ENCODE data around the gene SDHB. TPM values are rescaled to one million over a fixed set of nuclear protein-coding genes. Genes with fewer than 3 reads are reported as not detected.

The SDHB gene
- total RNA-seq, 1 donor from 2014 or later = 72.7 TPM

GRCh38 chr1:16986113-16986512 lies 67.7 kb downstream of the SDHB start:
- TF ChIP-seq, protein P1, sequence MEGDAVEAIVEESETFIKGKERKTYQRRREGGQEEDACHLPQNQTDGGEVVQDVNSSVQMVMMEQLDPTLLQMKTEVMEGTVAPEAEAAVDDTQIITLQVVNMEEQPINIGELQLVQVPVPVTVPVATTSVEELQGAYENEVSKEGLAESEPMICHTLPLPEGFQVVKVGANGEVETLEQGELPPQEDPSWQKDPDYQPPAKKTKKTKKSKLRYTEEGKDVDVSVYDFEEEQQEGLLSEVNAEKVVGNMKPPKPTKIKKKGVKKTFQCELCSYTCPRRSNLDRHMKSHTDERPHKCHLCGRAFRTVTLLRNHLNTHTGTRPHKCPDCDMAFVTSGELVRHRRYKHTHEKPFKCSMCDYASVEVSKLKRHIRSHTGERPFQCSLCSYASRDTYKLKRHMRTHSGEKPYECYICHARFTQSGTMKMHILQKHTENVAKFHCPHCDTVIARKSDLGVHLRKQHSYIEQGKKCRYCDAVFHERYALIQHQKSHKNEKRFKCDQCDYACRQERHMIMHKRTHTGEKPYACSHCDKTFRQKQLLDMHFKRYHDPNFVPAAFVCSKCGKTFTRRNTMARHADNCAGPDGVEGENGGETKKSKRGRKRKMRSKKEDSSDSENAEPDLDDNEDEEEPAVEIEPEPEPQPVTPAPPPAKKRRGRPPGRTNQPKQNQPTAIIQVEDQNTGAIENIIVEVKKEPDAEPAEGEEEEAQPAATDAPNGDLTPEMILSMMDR (conservative IDR thresholded peaks at IDR 0.05) = no peak
- no peak overlapping the region for H3K4me3 Mint-ChIP-seq
- H3K36me3 Mint-ChIP-seq = no peaks in the 10 kb centered on the region
- no peak for DNase-seq (ENCODE audit: extremely low spot score, unreplicated experiment)
- no peaks in the 10 kb centered on the region for H3K9me3 Mint-ChIP-seq
- H3K4me1 Mint-ChIP-seq (ENCODE audit: unreplicated experiment) = peaks cover 15% of the 10 kb centered on the region
- H3K27me3 Mint-ChIP-seq = peaks cover 1% of the 10 kb centered on the region
- peak overlapping the region; percentile 39 for H3K27ac Mint-ChIP-seq

DNA sequence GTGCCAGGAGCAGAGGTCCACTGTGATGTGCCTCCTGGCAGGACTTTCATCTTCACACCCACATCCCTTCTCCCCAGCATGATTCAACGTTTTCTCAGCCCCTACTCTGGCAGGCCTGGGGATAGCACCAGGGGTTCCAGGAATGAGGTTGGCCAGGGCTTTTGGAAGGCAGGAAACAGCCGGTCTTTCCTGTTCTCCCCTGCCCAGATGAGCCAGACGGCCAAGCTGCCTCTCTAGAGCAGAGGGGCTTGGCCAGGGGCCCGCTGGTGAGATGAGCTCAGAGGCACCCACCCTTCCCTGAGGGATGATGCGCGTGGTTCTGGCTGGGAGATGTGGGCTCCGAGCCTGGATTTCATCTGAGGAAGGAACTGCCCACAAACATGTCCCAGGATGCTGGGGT lies 69.1 kb downstream of the SDHB start:
- peaks cover 5% of the 10 kb centered on the region for H3K27me3 Mint-ChIP-seq
- TF ChIP-seq, protein P1 (conservative IDR thresholded peaks at IDR 0.05) = no peak
- peak overlapping the region; percentile 74 for H3K27ac Mint-ChIP-seq
- H3K9me3 Mint-ChIP-seq = no peaks in the 10 kb centered on the region
- no peak for DNase-seq (ENCODE audit: extremely low spot score, unreplicated experiment)
- peaks cover 20% of the 10 kb centered on the region for H3K4me1 Mint-ChIP-seq (ENCODE audit: unreplicated experiment)
- H3K36me3 Mint-ChIP-seq = no peaks in the 10 kb centered on the region
- H3K4me3 Mint-ChIP-seq = peak overlapping the region; percentile 58

- Mint-ChIP-seq H3K4me1 (ENCODE audit: unreplicated experiment) (peaks cover 20% of the 10 kb centered on the region), H3K4me3 (peak overlapping the region; percentile 75), H3K36me3 (no peaks in the 10 kb centered on the region), H3K27me3 (peaks cover 5% of the 10 kb centered on the region), H3K9me3 (no peaks in the 10 kb centered on the region), H3K27ac (peak overlapping the region; percentile 45)
- no peak for DNase-seq (ENCODE audit: extremely low spot score, unreplicated experiment)
- TF ChIP-seq, protein P1 (conservative IDR thresholded peaks at IDR 0.05) = no peak
Measured at GRCh38 chr1:16983649-16984048, 70.2 kb downstream of the SDHB start.

DNA sequence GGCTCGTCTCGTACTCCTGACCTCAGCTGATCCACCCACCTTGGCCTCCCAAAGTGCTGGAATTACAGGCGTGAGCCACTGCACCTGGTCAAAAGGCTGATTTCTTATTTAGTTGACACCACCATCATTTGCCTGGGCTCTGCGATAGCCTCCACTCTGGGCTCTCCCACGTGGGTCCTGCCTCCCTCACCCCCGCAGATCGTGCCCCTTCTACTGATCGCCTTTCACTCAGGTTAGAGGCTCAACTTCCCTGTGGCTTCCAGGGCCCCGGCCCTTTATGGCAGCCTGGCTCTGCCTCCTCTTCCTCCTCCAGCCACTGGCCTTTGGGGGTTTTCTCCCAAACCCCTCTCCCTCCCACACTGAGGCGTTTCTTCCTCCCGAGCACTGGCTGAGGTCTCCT lies 70.9 kb downstream of the SDHB start:
- H3K36me3 Mint-ChIP-seq = no peaks in the 10 kb centered on the region
- H3K4me3 Mint-ChIP-seq = peak overlapping the region; percentile 75
- peaks cover 20% of the 10 kb centered on the region for H3K4me1 Mint-ChIP-seq (ENCODE audit: unreplicated experiment)
- H3K27ac Mint-ChIP-seq = peak overlapping the region; percentile 45
- DNase-seq (ENCODE audit: extremely low spot score, unreplicated experiment) = no peak
- H3K27me3 Mint-ChIP-seq = peaks cover 5% of the 10 kb centered on the region
- TF ChIP-seq, protein P1 (conservative IDR thresholded peaks at IDR 0.05) = no peak
- H3K9me3 Mint-ChIP-seq = no peaks in the 10 kb centered on the region

GRCh38 chr1:16981269-16981849 lies 72.5 kb downstream of the SDHB start:
- Mint-ChIP-seq H3K27me3 (peaks cover 5% of the 10 kb centered on the region), H3K4me1 (ENCODE audit: unreplicated experiment) (peaks cover 32% of the 10 kb centered on the region), H3K36me3 (no peaks in the 10 kb centered on the region), H3K27ac (peak overlapping the region; percentile 86), H3K4me3 (peak overlapping the region; percentile 90), H3K9me3 (no peaks in the 10 kb centered on the region)
- TF ChIP-seq, protein P1 (conservative IDR thresholded peaks at IDR 0.05) = no peak
- no peak for DNase-seq (ENCODE audit: extremely low spot score, unreplicated experiment)
